B cell (primary cell): Measurements from ENCODE around the gene CFAP97D2.

ENCODE experiments used
- EZH2 ChIP-seq: IDR thresholded peaks from 2 replicates; pipeline ENCODE4 v1.6.1; 2012; ENCODE audit warnings: borderline replicate concordance, low read depth, mild to moderate bottlenecking, moderate library complexity, low read length; ENCODE audit not compliant: insufficient read depth, poor library complexity, severe bottlenecking
- TF ChIP-seq, protein P1 (sequence below): fragments of 200-600 bp; IDR thresholded peaks from one replicate; pipeline ENCODE4 v1.8.0; 2022; ENCODE audit warnings: antibody characterized with exemption, mild to moderate bottlenecking

DNA sequence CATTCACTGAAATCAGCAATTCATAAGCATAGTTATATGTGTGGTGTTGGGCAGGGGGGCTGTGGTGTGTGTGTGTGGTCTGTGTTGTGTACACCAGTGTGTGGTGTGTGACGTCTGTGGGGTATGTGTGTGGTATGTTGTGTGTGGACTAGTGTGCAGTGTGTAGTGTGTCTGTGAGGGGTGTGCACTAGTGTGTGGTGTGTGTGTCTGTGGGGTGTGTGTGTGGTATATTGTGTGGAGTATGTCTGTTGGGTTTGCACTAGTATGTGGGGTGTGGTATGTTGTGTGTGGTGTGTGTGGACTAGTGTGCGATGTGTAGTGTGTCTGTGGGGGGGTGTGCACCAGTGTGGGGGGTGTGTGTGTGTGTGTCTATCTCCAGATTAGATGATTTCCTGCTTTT is 48.5 kb downstream of the CFAP97D2 start:
- TF ChIP-seq, protein P1, sequence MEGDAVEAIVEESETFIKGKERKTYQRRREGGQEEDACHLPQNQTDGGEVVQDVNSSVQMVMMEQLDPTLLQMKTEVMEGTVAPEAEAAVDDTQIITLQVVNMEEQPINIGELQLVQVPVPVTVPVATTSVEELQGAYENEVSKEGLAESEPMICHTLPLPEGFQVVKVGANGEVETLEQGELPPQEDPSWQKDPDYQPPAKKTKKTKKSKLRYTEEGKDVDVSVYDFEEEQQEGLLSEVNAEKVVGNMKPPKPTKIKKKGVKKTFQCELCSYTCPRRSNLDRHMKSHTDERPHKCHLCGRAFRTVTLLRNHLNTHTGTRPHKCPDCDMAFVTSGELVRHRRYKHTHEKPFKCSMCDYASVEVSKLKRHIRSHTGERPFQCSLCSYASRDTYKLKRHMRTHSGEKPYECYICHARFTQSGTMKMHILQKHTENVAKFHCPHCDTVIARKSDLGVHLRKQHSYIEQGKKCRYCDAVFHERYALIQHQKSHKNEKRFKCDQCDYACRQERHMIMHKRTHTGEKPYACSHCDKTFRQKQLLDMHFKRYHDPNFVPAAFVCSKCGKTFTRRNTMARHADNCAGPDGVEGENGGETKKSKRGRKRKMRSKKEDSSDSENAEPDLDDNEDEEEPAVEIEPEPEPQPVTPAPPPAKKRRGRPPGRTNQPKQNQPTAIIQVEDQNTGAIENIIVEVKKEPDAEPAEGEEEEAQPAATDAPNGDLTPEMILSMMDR: no peak
- no peak for TF ChIP-seq EZH2
